Endothelial cell of umbilical vein (primary cell): ENCODE results near the gene PTN.

Source experiments
- EZH2 ChIP-seq: IDR thresholded peaks from 2 replicates; pipeline ENCODE4 v1.6.1; 2012; ENCODE audit warnings: borderline replicate concordance, low read depth, mild to moderate bottlenecking, moderate library complexity, low read length, inconsistent platforms; ENCODE audit not compliant: severe bottlenecking
- POLR2A ChIP-seq: IDR thresholded peaks from 2 replicates; pipeline ENCODE4 v1.6.1; 2012; ENCODE audit warnings: low read depth, mild to moderate bottlenecking, control low read depth, low read length

GRCh38 chr7:137272249-137272648 lies 71.3 kb downstream of the PTN start:
- no peak for TF ChIP-seq EZH2
- TF ChIP-seq POLR2A = no peak
